HepG2 (cell line): Measurements from ENCODE around the gene MAN1C1. TPM values are rescaled to one million over a fixed set of nuclear protein-coding genes. Genes with fewer than 3 reads are reported as not detected.
A peak's percentile ranks its signal among the peaks of the same experiment; 100 is the strongest.

Experiments used
- CBFB ChIP-seq: sonication (generic); formaldehyde crosslinking; IDR thresholded peaks from 2 replicates; pipeline ENCODE4 v1.4.0; 2020; ENCODE audit warnings: missing genetic modification reagents
- EHMT2 ChIP-seq: fragments of 200-600 bp; sonication (generic); IDR thresholded peaks from 2 replicates; pipeline ENCODE4 v1.7.0; 2017; ENCODE audit warnings: antibody characterized with exemption, low read depth, low read length, borderline replicate concordance
- ELF4 ChIP-seq: sonication (generic); formaldehyde crosslinking; IDR thresholded peaks from 2 replicates; pipeline ENCODE4 v1.5.0; 2020; ENCODE audit warnings: missing genetic modification reagents, mild to moderate bottlenecking, moderate library complexity, borderline replicate concordance
- FOXO1 ChIP-seq: sonication (generic); formaldehyde crosslinking; IDR thresholded peaks from 2 replicates; pipeline ENCODE4 v1.4.0; 2020; ENCODE audit warnings: missing genetic modification reagents
- HNRNPLL ChIP-seq: fragments of 200-400 bp; formaldehyde crosslinking; IDR thresholded peaks from 2 replicates; pipeline ENCODE4 v1.6.1; 2017; ENCODE audit warnings: mild to moderate bottlenecking, low read depth, low read length; ENCODE audit not compliant: poor library complexity, severe bottlenecking
- ISL2 ChIP-seq: sonication (generic); formaldehyde crosslinking; IDR thresholded peaks from 2 replicates; pipeline ENCODE4 v1.5.0; 2020; ENCODE audit warnings: missing genetic modification reagents
- JDP2 ChIP-seq: sonication (generic); formaldehyde crosslinking; IDR thresholded peaks from 2 replicates; pipeline ENCODE4 v1.8.1; 2022; ENCODE audit warnings: missing genetic modification reagents, borderline replicate concordance
- MYC ChIP-seq: sonication (generic); formaldehyde crosslinking; IDR thresholded peaks from 2 replicates; pipeline ENCODE4 v1.9.0; 2021; ENCODE audit warnings: missing genetic modification reagents, borderline replicate concordance
- NFATC3 ChIP-seq: sonication (generic); formaldehyde crosslinking; IDR thresholded peaks from 2 replicates; pipeline ENCODE4 v1.5.1; 2020; ENCODE audit warnings: mild to moderate bottlenecking, missing genetic modification reagents
- NFKB2 ChIP-seq: sonication (generic); formaldehyde crosslinking; IDR thresholded peaks from 2 replicates; pipeline ENCODE4 v1.4.0; 2020; ENCODE audit warnings: missing genetic modification reagents, borderline replicate concordance
- PHF8 ChIP-seq: sonication (generic); formaldehyde crosslinking; IDR thresholded peaks from 2 replicates; pipeline ENCODE4 v1.5.0; 2020; ENCODE audit warnings: missing genetic modification reagents
- RARA ChIP-seq: IDR thresholded peaks from 2 replicates; pipeline ENCODE4 v1.6.1; 2016; ENCODE audit warnings: missing genetic modification reagents, missing compliant biosample characterization
- ZFX ChIP-seq: sonication (generic); formaldehyde crosslinking; IDR thresholded peaks from 2 replicates; pipeline ENCODE4 v1.4.0; 2020; ENCODE audit warnings: mild to moderate bottlenecking, low read depth, missing genetic modification reagents, moderate library complexity
- ZNF230 ChIP-seq: sonication (generic); formaldehyde crosslinking; IDR thresholded peaks from 2 replicates; pipeline ENCODE4 v1.4.0; 2020; ENCODE audit warnings: mild to moderate bottlenecking, missing genetic modification reagents
- ZNF562 ChIP-seq: sonication (generic); formaldehyde crosslinking; IDR thresholded peaks from 2 replicates; pipeline ENCODE4 v1.8.0; 2022; ENCODE audit warnings: missing genetic modification reagents, borderline replicate concordance
- ZNF569 ChIP-seq: sonication (generic); formaldehyde crosslinking; IDR thresholded peaks from 2 replicates; pipeline ENCODE4 v1.5.0; 2020; ENCODE audit warnings: mild to moderate bottlenecking, missing genetic modification reagents, moderate library complexity, borderline replicate concordance
- ZNF652 ChIP-seq: IDR thresholded peaks from 2 replicates; pipeline ENCODE4 v1.6.1; 2016; ENCODE audit warnings: low read depth, borderline replicate concordance
- ZNF766 ChIP-seq: sonication (generic); formaldehyde crosslinking; IDR thresholded peaks from 2 replicates; pipeline ENCODE4 v1.5.0; 2020; ENCODE audit warnings: missing genetic modification reagents, borderline replicate concordance
- polyA plus RNA-seq, 8 experiments: library from polyadenylated mRNA; depleted of rRNA in 3 of 8; stranded (reverse) in 7 of 8; unstranded in 1 of 8; fragments of >200 nt; fragmentation: Illumina TruSeq in 4 of 8; extraction: Trizol in 4 of 8; gene quantifications; 2 replicates each; pipeline versions ENCODE4 v1.2.1 to v1.2.3, GENCODE V29; 2011 to 2016; ENCODE audit warnings: low read depth in 4 of 8, missing spikeins in 1 of 8, mixed read lengths in 1 of 8; ENCODE audit not compliant: insufficient read depth in 1 of 8
- total RNA-seq, 5 experiments: library from RNA; depleted of rRNA; stranded (reverse); fragments of >200 nt; fragmentation: Illumina TruSeq; extraction: Trizol; gene quantifications; 2 replicates each; pipeline ENCODE4 v1.2.3, GENCODE V29; 2016; ENCODE audit warnings: low read depth in 1 of 5
- TF ChIP-seq, protein P1 (sequence below): sonication (generic); formaldehyde crosslinking; IDR thresholded peaks from 2 replicates; pipeline ENCODE4 v1.5.1; 2020; ENCODE audit warnings: mild to moderate bottlenecking, moderate library complexity, missing genetic modification reagents
- TF ChIP-seq, protein P2 (sequence below): IDR thresholded peaks from 2 replicates; pipeline ENCODE4 v1.6.1; 2016; ENCODE audit warnings: mild to moderate bottlenecking
- TF ChIP-seq, protein P3 (sequence below): IDR thresholded peaks from 2 replicates; pipeline ENCODE4 v1.6.1; 2016; ENCODE audit warnings: low read depth, control low read depth

The MAN1C1 gene
- total and polyA plus RNA-seq, 2 of the 13 experiments (the other 11 are each of a cell fraction or from before 2014, with no cell fraction given) = 0.18 to 0.49 TPM

GRCh38 chr1:25771221-25772114 is 154.9 kb downstream of the MAN1C1 start (continued):
- no peak for TF ChIP-seq FOXO1 (CRISPR knock-in tag)
- 0 out of 2 replicates have a peak, but pooled peaks have one; percentile 15 for TF ChIP-seq CBFB (CRISPR knock-in tag)
- peak; percentile 45 for TF ChIP-seq PHF8 (CRISPR knock-in tag)
- peak; percentile 43 for TF ChIP-seq HNRNPLL
- TF ChIP-seq RARA = no peak
- no peak for TF ChIP-seq JDP2 (CRISPR knock-in tag)
- TF ChIP-seq ZNF652 = no peak
- TF ChIP-seq ZNF766 = 0 out of 2 replicates have a peak, but pooled peaks have one; percentile 23
- TF ChIP-seq ZNF230 (CRISPR knock-in tag) = peak; percentile 58; the same call in 1 of the 2 replicates
- TF ChIP-seq, protein P1, sequence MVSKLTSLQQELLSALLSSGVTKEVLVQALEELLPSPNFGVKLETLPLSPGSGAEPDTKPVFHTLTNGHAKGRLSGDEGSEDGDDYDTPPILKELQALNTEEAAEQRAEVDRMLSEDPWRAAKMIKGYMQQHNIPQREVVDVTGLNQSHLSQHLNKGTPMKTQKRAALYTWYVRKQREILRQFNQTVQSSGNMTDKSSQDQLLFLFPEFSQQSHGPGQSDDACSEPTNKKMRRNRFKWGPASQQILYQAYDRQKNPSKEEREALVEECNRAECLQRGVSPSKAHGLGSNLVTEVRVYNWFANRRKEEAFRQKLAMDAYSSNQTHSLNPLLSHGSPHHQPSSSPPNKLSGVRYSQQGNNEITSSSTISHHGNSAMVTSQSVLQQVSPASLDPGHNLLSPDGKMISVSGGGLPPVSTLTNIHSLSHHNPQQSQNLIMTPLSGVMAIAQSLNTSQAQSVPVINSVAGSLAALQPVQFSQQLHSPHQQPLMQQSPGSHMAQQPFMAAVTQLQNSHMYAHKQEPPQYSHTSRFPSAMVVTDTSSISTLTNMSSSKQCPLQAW (CRISPR knock-in tag) = 0 out of 2 replicates have a peak, but pooled peaks have one; percentile 42
- TF ChIP-seq ZFX (CRISPR knock-in tag) = peak; percentile 57; the same call in 1 of the 2 replicates
- TF ChIP-seq ZNF569 (CRISPR knock-in tag) = no peak
- no peak for TF ChIP-seq ZNF562 (CRISPR knock-in tag)
- TF ChIP-seq NFATC3 (CRISPR knock-in tag) = no peak
- TF ChIP-seq, protein P2, sequence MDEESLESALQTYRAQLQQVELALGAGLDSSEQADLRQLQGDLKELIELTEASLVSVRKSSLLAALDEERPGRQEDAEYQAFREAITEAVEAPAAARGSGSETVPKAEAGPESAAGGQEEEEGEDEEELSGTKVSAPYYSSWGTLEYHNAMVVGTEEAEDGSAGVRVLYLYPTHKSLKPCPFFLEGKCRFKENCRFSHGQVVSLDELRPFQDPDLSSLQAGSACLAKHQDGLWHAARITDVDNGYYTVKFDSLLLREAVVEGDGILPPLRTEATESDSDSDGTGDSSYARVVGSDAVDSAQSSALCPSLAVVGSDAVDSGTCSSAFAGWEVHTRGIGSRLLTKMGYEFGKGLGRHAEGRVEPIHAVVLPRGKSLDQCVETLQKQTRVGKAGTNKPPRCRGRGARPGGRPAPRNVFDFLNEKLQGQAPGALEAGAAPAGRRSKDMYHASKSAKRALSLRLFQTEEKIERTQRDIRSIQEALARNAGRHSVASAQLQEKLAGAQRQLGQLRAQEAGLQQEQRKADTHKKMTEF = peak; percentile 21; the same call in 1 of the 2 replicates
- TF ChIP-seq, protein P3, sequence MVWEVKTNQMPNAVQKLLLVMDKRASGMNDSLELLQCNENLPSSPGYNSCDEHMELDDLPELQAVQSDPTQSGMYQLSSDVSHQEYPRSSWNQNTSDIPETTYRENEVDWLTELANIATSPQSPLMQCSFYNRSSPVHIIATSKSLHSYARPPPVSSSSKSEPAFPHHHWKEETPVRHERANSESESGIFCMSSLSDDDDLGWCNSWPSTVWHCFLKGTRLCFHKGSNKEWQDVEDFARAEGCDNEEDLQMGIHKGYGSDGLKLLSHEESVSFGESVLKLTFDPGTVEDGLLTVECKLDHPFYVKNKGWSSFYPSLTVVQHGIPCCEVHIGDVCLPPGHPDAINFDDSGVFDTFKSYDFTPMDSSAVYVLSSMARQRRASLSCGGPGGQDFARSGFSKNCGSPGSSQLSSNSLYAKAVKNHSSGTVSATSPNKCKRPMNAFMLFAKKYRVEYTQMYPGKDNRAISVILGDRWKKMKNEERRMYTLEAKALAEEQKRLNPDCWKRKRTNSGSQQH (CRISPR knock-in tag) = no peak
- TF ChIP-seq EHMT2 = no peak
- TF ChIP-seq ELF4 (CRISPR knock-in tag) = no peak
- TF ChIP-seq MYC (CRISPR knock-in tag) = no peak
- TF ChIP-seq ISL2 (CRISPR knock-in tag) = 0 out of 2 replicates have a peak, but pooled peaks have one; percentile 23
- TF ChIP-seq NFKB2 (CRISPR knock-in tag) = peak; percentile 34; the same call in 1 of the 2 replicates
